Activated CD4-positive, alpha-beta T cell treated with anti-CD3 and anti-CD28 coated beads, Interleukin-2, amount 50 U/mL, for 24 hours (primary cell): ENCODE results near the gene C6orf15.

Experiments
- DNase-seq, 2 donors: peaks; one replicate each; pipeline ENCODE4 v3.0.0-alpha.2; 2020; ENCODE audit warnings: low read depth in 1 of 2, low spot score in 1 of 2

The C6orf15 gene

GRCh38 chr6:31131595-31131994 lies 19.2 kb upstream of the C6orf15 start:
- DNase-seq = no peak

- no peak for DNase-seq
Measured at GRCh38 chr6:31130751-31131150, 18.4 kb upstream of the C6orf15 start.

GRCh38 chr6:31129130-31129529 lies 16.8 kb upstream of the C6orf15 start:
- no peak for DNase-seq

- DNase-seq = peak; percentile 53 to 69
Measured at GRCh38 chr6:31128093-31128676, 15.8 kb upstream of the C6orf15 start.

GRCh38 chr6:31126396-31127175 lies 14.2 kb upstream of the C6orf15 start:
- no peak for DNase-seq

GRCh38 chr6:31125586-31126363 lies 13.4 kb upstream of the C6orf15 start:
- DNase-seq = no peak

- no peak for DNase-seq
Measured at GRCh38 chr6:31125162-31125561, 12.8 kb upstream of the C6orf15 start.

GRCh38 chr6:31122791-31123706 lies 10.7 kb upstream of the C6orf15 start:
- no peak for DNase-seq

GRCh38 chr6:31121131-31121790 lies 8.9 kb upstream of the C6orf15 start:
- no peak for DNase-seq

GRCh38 chr6:31120151-31120915 lies 8.0 kb upstream of the C6orf15 start, which contains the start of gene CDSN:
Gene CDSN (minus strand): TSS chr6:31120446. CDS start chr6:31120419, 27 bp downstream.
- no peak for DNase-seq

GRCh38 chr6:31118178-31118577 lies 5.8 kb upstream of the C6orf15 start:
- DNase-seq = no peak

- no peak for DNase-seq
Measured at GRCh38 chr6:31116661-31117385, 4.4 kb upstream of the C6orf15 start.

GRCh38 chr6:31115941-31116560 lies 3.7 kb upstream of the C6orf15 start:
- DNase-seq = no peak

- no peak for DNase-seq
Measured at GRCh38 chr6:31114970-31115849, 2.8 kb upstream of the C6orf15 start.

- DNase-seq = no peak
Measured at GRCh38 chr6:31114541-31114878, 2.1 kb upstream of the C6orf15 start, which contains the start of gene PSORS1C1. Gene PSORS1C1 (plus strand): TSS chr6:31114800. CDS start chr6:31129633, 14,833 bp downstream.

GRCh38 chr6:31113861-31114540 lies 1.6 kb upstream of the C6orf15 start:
- no peak for DNase-seq

- DNase-seq = no peak
Measured at GRCh38 chr6:31111712-31112111, 663 bp downstream of the C6orf15 start.
